OCI-LY1 (cell line): ENCODE measurements around the gene PGBD5.

Experiments
- H2AFZ ChIP-seq: fragments of 200-600 bp; sonication (generic), shearing (Covaris generic); 2 replicates; pipeline ENCODE4 v1.6.0; 2014; ENCODE audit warnings: antibody characterized with exemption, mild to moderate bottlenecking, low read length
- H3F3A ChIP-seq: fragments of 200-600 bp; sonication (generic), shearing (Covaris generic); 2 replicates; pipeline ENCODE4 v1.6.0; 2014; ENCODE audit warnings: mild to moderate bottlenecking, antibody characterized with exemption, low read length, moderate library complexity; ENCODE audit not compliant: insufficient read depth
- H3K27ac ChIP-seq: fragments of 200-600 bp; sonication (generic); 2 replicates; pipeline ENCODE4 v1.5.1; 2014; ENCODE audit warnings: low read length, mixed run types, mild to moderate bottlenecking, low read depth; ENCODE audit not compliant: poor library complexity, severe bottlenecking
- H3K27me3 ChIP-seq: fragments of 200-600 bp; sonication (generic); 2 replicates; pipeline ENCODE4 v1.6.0; 2014; ENCODE audit warnings: antibody characterized with exemption, mild to moderate bottlenecking, low read length, moderate library complexity; ENCODE audit not compliant: insufficient read depth
- H3K36me3 ChIP-seq: fragments of 200-600 bp; sonication (generic); 2 replicates; pipeline ENCODE4 v1.6.1; 2014; ENCODE audit warnings: mild to moderate bottlenecking, antibody characterized with exemption, low read length, moderate library complexity, mixed read lengths; ENCODE audit not compliant: insufficient read depth
- H3K4me1 ChIP-seq: fragments of 200-600 bp; sonication (generic); 2 replicates; pipeline ENCODE4 v1.5.1; 2014; ENCODE audit warnings: mild to moderate bottlenecking, low read length, moderate library complexity; ENCODE audit not compliant: insufficient read depth, severe bottlenecking
- H3K4me2 ChIP-seq: fragments of 200-600 bp; sonication (generic), shearing (Covaris generic); 2 replicates; pipeline ENCODE4 v1.6.1; 2014; ENCODE audit warnings: low read length
- H3K4me3 ChIP-seq: fragments of 200-600 bp; sonication (generic); 2 replicates; pipeline ENCODE4 v1.5.1; 2014; ENCODE audit warnings: low read length, low read depth, mild to moderate bottlenecking, mixed read lengths; ENCODE audit not compliant: poor library complexity, severe bottlenecking
- H3K79me2 ChIP-seq: fragments of 200-600 bp; shearing (Covaris generic); 2 replicates; pipeline ENCODE4 v1.6.1; 2016; ENCODE audit warnings: mixed run types, low read length, mixed read lengths; ENCODE audit not compliant: insufficient read depth
- H3K9ac ChIP-seq: fragments of 200-600 bp; sonication (generic), shearing (Covaris generic); 2 replicates; pipeline ENCODE4 v1.6.1; 2014; ENCODE audit warnings: mild to moderate bottlenecking, low read length, mixed read lengths
- H3K9me2 ChIP-seq: fragments of 200-600 bp; sonication (generic), shearing (Covaris generic); 2 replicates; pipeline ENCODE4 v1.6.1; 2014; ENCODE audit warnings: low read depth, mild to moderate bottlenecking, low read length, mixed read lengths
- H3K9me3 ChIP-seq: fragments of 200-600 bp; shearing (Covaris generic); 2 replicates; pipeline ENCODE4 v1.6.1; 2014; ENCODE audit warnings: low read length, mixed read lengths
- H4K20me1 ChIP-seq: fragments of 200-600 bp; sonication (generic), shearing (Covaris generic); 2 replicates; pipeline ENCODE4 v1.6.0; 2016; ENCODE audit warnings: mild to moderate bottlenecking, low read length; ENCODE audit not compliant: insufficient read depth
- EZH2 ChIP-seq: fragments of 200-600 bp; sonication (generic), shearing (Covaris generic); IDR thresholded peaks from 2 replicates; pipeline ENCODE4 v1.8.0; 2017; ENCODE audit warnings: borderline replicate concordance, mixed run types, mild to moderate bottlenecking, antibody characterized with exemption, low read length, moderate library complexity, mixed read lengths
- TF ChIP-seq, protein P1 (sequence below): fragments of 200-600 bp; sonication (generic), shearing (Covaris generic); IDR thresholded peaks from 2 replicates; pipeline ENCODE4 v1.5.1; 2017; ENCODE audit warnings: mild to moderate bottlenecking, antibody characterized with exemption, low read length, moderate library complexity, mixed read lengths

Gene PGBD5

DNA sequence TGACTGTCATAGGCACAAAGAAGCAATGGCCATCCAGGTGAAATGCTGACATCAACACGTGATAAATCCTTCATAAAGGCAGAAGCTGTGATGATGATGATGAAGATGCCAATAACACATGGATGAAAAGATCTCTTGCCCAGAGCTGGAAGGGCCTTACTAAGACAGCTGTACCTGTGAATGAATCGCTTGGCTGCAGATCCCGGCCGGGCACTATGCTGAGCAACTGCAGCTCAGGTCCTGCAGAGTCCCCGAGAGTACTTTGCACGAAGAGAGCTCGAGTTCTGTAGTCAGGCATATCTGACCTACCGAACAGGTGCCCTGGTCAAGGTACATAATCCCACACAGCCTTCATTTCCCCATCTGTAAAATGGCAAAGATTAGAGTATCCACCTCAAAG lies 48.8 kb downstream of the PGBD5 start:
- H3K9me2 ChIP-seq, result no peaks in the 10 kb centered on the region

DNA sequence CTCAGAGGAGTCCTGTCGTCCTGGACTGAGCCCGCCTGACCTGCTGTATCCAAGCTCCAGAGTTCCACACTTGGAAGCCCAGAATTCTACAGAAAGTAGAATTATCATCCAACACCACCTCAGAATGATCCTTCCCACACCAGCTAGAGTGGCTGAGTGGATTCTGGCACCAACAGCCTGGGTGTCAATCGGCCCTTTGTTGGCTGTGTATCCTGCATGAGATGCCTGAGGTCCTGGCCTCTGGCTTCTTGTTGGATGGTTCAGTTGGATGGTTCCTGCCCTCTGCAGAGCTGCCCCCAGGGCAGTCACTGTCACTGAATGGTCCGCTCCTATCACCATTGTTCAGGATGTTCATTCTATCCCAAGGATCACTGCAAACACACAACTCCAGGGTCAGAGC lies 49.8 kb downstream of the PGBD5 start:
- H3K9me2 ChIP-seq, result no peaks in the 10 kb centered on the region
- no peak overlapping the region for H3K9ac ChIP-seq
- H3K79me2 ChIP-seq, result no peaks in the 10 kb centered on the region
- no peak overlapping the region for H3K4me2 ChIP-seq
- H3K27me3 ChIP-seq, result peaks cover 2% of the 10 kb centered on the region; the same call in 1 of the 2 replicates
- H3K36me3 ChIP-seq, result no peaks in the 10 kb centered on the region; the same call in 1 of the 2 replicates
- peaks cover 8% of the 10 kb centered on the region for H3K9me3 ChIP-seq
- no peaks in the 10 kb centered on the region for H3K4me1 ChIP-seq
- H3F3A ChIP-seq, result no peaks in the 10 kb centered on the region
- H4K20me1 ChIP-seq, result no peaks in the 10 kb centered on the region
- TF ChIP-seq EZH2, result no peak
- TF ChIP-seq, protein P1, sequence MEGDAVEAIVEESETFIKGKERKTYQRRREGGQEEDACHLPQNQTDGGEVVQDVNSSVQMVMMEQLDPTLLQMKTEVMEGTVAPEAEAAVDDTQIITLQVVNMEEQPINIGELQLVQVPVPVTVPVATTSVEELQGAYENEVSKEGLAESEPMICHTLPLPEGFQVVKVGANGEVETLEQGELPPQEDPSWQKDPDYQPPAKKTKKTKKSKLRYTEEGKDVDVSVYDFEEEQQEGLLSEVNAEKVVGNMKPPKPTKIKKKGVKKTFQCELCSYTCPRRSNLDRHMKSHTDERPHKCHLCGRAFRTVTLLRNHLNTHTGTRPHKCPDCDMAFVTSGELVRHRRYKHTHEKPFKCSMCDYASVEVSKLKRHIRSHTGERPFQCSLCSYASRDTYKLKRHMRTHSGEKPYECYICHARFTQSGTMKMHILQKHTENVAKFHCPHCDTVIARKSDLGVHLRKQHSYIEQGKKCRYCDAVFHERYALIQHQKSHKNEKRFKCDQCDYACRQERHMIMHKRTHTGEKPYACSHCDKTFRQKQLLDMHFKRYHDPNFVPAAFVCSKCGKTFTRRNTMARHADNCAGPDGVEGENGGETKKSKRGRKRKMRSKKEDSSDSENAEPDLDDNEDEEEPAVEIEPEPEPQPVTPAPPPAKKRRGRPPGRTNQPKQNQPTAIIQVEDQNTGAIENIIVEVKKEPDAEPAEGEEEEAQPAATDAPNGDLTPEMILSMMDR, result no peak
- H3K27ac ChIP-seq, result no peak overlapping the region
- no peak overlapping the region for H3K4me3 ChIP-seq
- H2AFZ ChIP-seq, result no peak overlapping the region

More for the DNA sequence above, 48.8 kb downstream of the PGBD5 start:
- TF ChIP-seq, protein P1, result no peak
- no peak for TF ChIP-seq EZH2
- H3K4me3 ChIP-seq, result no peak overlapping the region
- no peak overlapping the region for H3K9ac ChIP-seq
- no peaks in the 10 kb centered on the region for H3K79me2 ChIP-seq
- no peaks in the 10 kb centered on the region for H4K20me1 ChIP-seq
- no peaks in the 10 kb centered on the region for H3K4me1 ChIP-seq
- no peak overlapping the region for H2AFZ ChIP-seq
- H3F3A ChIP-seq, result no peaks in the 10 kb centered on the region
- H3K4me2 ChIP-seq, result no peak overlapping the region
- H3K36me3 ChIP-seq, result no peaks in the 10 kb centered on the region; the same call in 1 of the 2 replicates
- H3K27ac ChIP-seq, result no peak overlapping the region
- H3K9me3 ChIP-seq, result peaks cover 8% of the 10 kb centered on the region
- peaks cover 2% of the 10 kb centered on the region; the same call in 1 of the 2 replicates for H3K27me3 ChIP-seq

DNA sequence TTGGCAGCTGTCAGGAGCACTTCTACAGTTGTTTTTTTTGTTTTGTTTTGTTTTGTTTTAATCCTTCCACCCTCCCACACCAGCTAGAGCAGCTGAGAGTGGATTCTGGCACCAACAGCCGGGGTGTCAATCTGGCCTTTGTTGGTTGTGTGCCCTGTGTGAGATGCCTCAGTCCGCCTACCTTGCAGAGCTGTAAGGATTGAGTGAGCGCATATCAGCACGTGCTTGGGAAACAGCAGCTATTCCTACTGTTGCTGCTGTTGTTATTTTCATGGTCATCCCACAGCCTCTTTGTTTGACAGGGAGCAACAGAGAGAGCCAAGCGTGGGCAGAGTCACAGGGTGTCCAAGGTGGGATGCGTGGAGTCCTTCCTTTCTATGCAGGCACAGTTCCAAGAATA lies 50.4 kb downstream of the PGBD5 start:
- Histone ChIP-seq H3K27ac (no peak overlapping the region), H3K79me2 (no peaks in the 10 kb centered on the region), H3K4me2 (no peak overlapping the region), H2AFZ (no peak overlapping the region), H3K9me3 (peaks cover 8% of the 10 kb centered on the region), H3K27me3 (peaks cover 2% of the 10 kb centered on the region; the same call in 1 of the 2 replicates), H3K4me3 (no peak overlapping the region), H3F3A (no peaks in the 10 kb centered on the region), H3K9me2 (no peaks in the 10 kb centered on the region), H3K9ac (no peak overlapping the region), H3K4me1 (no peaks in the 10 kb centered on the region), H4K20me1 (no peaks in the 10 kb centered on the region), H3K36me3 (no peaks in the 10 kb centered on the region; the same call in 1 of the 2 replicates)
- TF ChIP-seq EZH2, result no peak
- TF ChIP-seq, protein P1, result no peak
